ENCODE measurements around the gene IFT172. TPM values are rescaled to one million over a fixed set of nuclear protein-coding genes. Genes with fewer than 3 reads are reported as not detected.

IFT172 gene
- total RNA-seq, 4 donors from 2014 or later: 12.1 to 29.7 (median 25.0) TPM

DNA sequence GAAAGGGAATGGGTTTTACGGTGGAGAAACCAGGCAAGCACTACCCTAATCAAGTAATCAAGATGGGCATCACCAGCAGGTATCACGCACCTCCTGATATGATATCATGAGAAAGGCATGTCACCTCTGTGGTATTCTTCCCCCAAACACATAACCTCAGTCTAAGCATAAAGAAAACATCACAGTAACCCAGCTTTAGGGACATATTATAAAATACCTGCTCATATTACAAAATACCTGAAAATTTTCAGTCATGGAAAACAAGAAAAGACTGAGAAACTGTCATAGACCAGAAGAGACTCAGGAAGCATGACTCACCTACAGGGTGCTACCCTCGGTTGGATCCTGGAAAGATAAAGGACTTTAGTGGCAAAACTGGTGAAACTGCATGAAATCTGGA lies 37.6 kb upstream of the IFT172 start:
- no peaks in the 10 kb centered on the region for H3K4me1 ChIP-seq
- WGBS: 73% methylated on average over 3 of the region's 3 CpGs
- H3K4me3 ChIP-seq: no peak overlapping the region
- H3K27ac ChIP-seq (replicated peaks in 1 of 4): no peak overlapping the region
- intact Hi-C loops (cut with DNase I): no loop called here
- H3K9me3 ChIP-seq: no peaks in the 10 kb centered on the region
- peaks cover 0 to 23% (median 0%) of the 10 kb centered on the region in 4 donors for H3K27me3 ChIP-seq
- H3K36me3 ChIP-seq: no peaks in the 10 kb centered on the region
- TF ChIP-seq POLR2AphosphoS5 (IDR thresholded peaks at IDR 0.05) (no peak), POLR2A (IDR thresholded peaks at IDR 0.05; ENCODE audit: low read depth) (no peak), EP300 (IDR thresholded peaks at IDR 0.05) (no peak)
- DNase-seq (ENCODE audit: extremely low spot score): no peak

DNA sequence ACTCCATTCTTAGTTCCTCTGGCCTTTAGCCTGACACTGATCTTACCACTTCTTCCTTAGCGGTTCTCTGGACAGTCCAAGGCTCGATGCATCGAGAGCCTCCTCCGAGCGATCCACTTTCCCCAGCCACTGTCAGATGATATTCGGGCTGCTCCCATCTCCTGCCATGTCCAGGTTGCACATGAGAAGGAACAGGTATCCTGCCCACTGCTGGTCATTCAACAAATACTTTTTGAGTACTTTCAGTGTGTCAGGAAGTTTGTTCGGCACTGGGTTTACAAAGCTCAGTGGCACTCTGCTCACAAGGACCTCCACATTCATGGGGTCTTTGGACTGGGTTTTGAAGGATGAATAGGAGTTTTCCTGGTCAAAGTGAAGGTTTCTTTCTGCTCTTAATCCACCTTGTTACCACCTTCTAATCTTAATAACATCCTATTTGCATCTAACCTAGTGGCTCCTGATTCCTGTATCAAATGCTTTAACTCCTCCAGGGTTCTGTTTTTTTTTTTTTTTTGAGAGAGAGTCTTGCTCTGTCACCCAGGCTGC lies 32.9 kb upstream of the IFT172 start:
- WGBS: 89% methylated on average over 7 of the region's 7 CpGs
- intact Hi-C loops (cut with DNase I): no loop called here
- H3K27ac ChIP-seq (replicated peaks in 1 of 4): no peak overlapping the region
- no peak overlapping the region for H3K4me3 ChIP-seq
- no peak for DNase-seq (ENCODE audit: extremely low spot score)
- H3K36me3 ChIP-seq: no peaks in the 10 kb centered on the region
- H3K27me3 ChIP-seq: peaks cover 0 to 42% (median 0%) of the 10 kb centered on the region in 4 donors
- H3K4me1 ChIP-seq: no peaks in the 10 kb centered on the region
- H3K9me3 ChIP-seq: no peaks in the 10 kb centered on the region
- TF ChIP-seq, protein P1, sequence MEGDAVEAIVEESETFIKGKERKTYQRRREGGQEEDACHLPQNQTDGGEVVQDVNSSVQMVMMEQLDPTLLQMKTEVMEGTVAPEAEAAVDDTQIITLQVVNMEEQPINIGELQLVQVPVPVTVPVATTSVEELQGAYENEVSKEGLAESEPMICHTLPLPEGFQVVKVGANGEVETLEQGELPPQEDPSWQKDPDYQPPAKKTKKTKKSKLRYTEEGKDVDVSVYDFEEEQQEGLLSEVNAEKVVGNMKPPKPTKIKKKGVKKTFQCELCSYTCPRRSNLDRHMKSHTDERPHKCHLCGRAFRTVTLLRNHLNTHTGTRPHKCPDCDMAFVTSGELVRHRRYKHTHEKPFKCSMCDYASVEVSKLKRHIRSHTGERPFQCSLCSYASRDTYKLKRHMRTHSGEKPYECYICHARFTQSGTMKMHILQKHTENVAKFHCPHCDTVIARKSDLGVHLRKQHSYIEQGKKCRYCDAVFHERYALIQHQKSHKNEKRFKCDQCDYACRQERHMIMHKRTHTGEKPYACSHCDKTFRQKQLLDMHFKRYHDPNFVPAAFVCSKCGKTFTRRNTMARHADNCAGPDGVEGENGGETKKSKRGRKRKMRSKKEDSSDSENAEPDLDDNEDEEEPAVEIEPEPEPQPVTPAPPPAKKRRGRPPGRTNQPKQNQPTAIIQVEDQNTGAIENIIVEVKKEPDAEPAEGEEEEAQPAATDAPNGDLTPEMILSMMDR (IDR thresholded peaks at IDR 0.05): no peak

DNA sequence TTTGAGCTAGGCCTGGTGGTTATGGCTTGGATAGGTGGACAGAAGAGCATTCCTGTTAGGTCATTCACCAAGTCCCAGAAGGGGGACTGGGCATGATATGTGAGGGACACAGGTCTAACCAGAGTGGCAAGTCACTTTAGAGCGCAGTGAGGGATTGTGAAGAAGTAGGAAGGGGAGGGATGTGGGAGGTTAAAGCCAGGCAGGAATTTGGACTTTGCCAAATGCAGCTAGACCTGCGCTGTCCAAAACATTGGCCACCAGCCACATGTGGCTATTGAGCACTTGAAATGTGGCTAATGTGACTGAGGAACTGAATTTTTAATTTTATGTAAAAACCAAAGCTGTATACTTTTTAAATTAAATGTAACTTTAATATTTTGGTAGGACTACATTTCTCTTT lies 30.8 kb upstream of the IFT172 start:
- Histone ChIP-seq H3K9me3 (no peaks in the 10 kb centered on the region), H3K27me3 (peaks cover 0 to 32% (median 0%) of the 10 kb centered on the region in 4 donors), H3K4me3 (no peak overlapping the region), H3K27ac (replicated peaks in 1 of 4) (no peak overlapping the region), H3K4me1 (no peaks in the 10 kb centered on the region), H3K36me3 (no peaks in the 10 kb centered on the region)
- intact Hi-C loops (cut with DNase I): no loop called here
- TF ChIP-seq, protein P1 (IDR thresholded peaks at IDR 0.05): no peak
- WGBS: 98% methylated on average over 2 of the region's 2 CpGs
- peak; percentile 53 for DNase-seq (ENCODE audit: extremely low spot score)

DNA sequence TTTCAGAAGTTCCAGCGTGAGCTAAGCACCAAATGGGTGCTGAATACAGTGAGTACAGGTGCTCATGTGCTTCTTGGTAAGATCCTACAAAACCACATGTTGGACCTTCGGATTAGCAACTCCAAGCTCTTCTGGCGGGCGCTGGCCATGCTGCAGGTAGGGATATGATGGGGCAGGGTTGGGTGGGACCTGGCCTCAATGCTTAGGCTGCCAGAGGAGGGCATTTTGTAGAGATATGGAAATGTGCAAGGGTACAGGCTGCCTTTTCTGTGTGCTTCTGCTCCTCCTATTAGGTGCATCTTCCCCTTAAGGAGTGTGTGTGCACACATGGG lies 29.2 kb upstream of the IFT172 start:
- Histone ChIP-seq H3K9me3 (no peaks in the 10 kb centered on the region), H3K4me1 (no peaks in the 10 kb centered on the region), H3K4me3 (no peak overlapping the region), H3K27me3 (peaks cover 0 to 32% (median 0%) of the 10 kb centered on the region in 4 donors), H3K27ac (replicated peaks in 1 of 4) (no peak overlapping the region), H3K36me3 (no peaks in the 10 kb centered on the region)
- no peak for TF ChIP-seq EP300 (IDR thresholded peaks at IDR 0.05)
- TF ChIP-seq POLR2A (IDR thresholded peaks at IDR 0.05; ENCODE audit: low read depth): no peak
- TF ChIP-seq POLR2AphosphoS5 (IDR thresholded peaks at IDR 0.05): no peak
- 94% methylated on average over 4 of the region's 4 CpGs for WGBS
- peak; percentile 55 for DNase-seq (ENCODE audit: extremely low spot score)
- intact Hi-C loops (cut with DNase I): no loop called here

DNA sequence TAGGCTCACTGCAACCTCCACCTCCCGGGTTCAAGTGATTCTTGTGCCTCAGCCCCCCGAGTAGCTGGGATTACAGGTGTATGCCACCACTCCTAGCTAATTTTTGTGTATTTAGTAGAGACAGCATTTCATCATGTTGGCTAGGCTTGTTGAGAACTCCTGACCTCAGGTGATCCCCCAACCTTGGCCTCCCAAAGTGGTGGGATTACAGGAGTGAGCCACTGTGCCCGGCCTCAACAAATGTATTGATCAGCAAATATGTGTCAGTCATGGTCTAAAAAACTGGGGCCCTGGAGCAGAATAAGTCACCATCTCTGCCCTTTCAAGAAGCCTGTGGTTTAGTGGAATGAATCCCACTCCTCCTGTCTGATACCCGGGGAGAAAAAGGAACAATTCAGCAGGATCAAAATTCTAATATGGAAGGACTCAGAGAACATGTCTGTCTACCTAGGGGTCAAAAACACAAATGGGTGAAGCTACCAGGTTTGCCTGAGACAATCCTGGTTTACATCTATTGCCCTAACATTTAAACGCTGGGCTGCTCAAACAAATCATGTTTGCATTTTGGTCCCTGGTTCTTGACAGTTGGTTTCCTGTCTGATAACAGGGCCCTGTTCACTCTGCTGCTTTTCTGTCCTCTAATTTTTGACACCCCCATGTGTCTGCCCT lies 28.7 kb upstream of the IFT172 start:
- H3K9me3 ChIP-seq: no peaks in the 10 kb centered on the region
- H3K27me3 ChIP-seq: peaks cover 0 to 30% (median 0%) of the 10 kb centered on the region in 4 donors
- H3K4me3 ChIP-seq: no peak overlapping the region
- H3K27ac ChIP-seq (replicated peaks in 1 of 4): no peak overlapping the region
- no peaks in the 10 kb centered on the region for H3K4me1 ChIP-seq
- no peaks in the 10 kb centered on the region for H3K36me3 ChIP-seq
- DNase-seq (ENCODE audit: extremely low spot score): peak; percentile 47
- intact Hi-C loops (cut with DNase I): no loop called here
- 87% methylated on average over 5 of the region's 5 CpGs for WGBS
- TF ChIP-seq EP300 (IDR thresholded peaks at IDR 0.05): no peak
- TF ChIP-seq, protein P1 (IDR thresholded peaks at IDR 0.05): no peak
- TF ChIP-seq POLR2A (IDR thresholded peaks at IDR 0.05; ENCODE audit: low read depth): no peak
- no peak for TF ChIP-seq POLR2AphosphoS5 (IDR thresholded peaks at IDR 0.05)

DNA sequence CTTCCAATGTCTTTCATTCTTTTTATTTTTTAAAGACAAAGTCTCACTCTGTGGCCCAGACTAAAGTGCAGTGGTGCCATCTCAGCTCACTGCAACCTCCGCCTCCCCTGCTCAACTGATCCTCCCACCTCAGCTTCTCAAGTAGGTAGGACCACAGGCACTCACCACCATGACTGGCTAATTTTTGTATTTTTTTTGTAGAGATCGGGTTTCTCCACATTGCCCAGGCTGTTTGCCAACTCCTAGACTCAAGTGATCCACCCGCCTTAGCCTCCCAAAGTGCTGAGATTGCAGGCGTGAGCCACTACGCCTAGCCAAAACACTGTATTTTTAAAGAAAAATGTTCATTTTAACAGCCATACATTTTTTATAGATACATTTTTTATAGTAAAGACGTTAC lies 19.8 kb upstream of the IFT172 start:
- Histone ChIP-seq H3K9me3 (no peaks in the 10 kb centered on the region), H3K4me3 (no peak overlapping the region), H3K4me1 (no peaks in the 10 kb centered on the region), H3K36me3 (no peaks in the 10 kb centered on the region), H3K27ac (replicated peaks in 1 of 4) (no peak overlapping the region), H3K27me3 (peaks cover 0 to 7% (median 0%) of the 10 kb centered on the region in 4 donors)
- intact Hi-C loops (cut with DNase I): no loop called here
- no peak for TF ChIP-seq POLR2A (IDR thresholded peaks at IDR 0.05; ENCODE audit: low read depth)
- no peak for TF ChIP-seq EP300 (IDR thresholded peaks at IDR 0.05)
- TF ChIP-seq, protein P1 (IDR thresholded peaks at IDR 0.05): no peak
- no peak for TF ChIP-seq POLR2AphosphoS5 (IDR thresholded peaks at IDR 0.05)
- no peak for DNase-seq (ENCODE audit: extremely low spot score)
- WGBS: 48% methylated on average over 6 of the region's 6 CpGs

Measured in esophagus muscularis mucosa (tissue), 4 donors.